ENCODE measurements around the gene C20orf204. TPM values are rescaled to one million over a fixed set of nuclear protein-coding genes. Genes with fewer than 3 reads are reported as not detected.

Gene C20orf204
- 1 to 10 TPM in 1 of 2 donors, under 1 TPM in 1; 1.00 to 1.4 TPM for total RNA-seq

GRCh38 chr20:64035933-64036345 lies at the start of gene C20orf204:
TSS of gene C20orf204 (plus strand) at chr20:64036182. CDS start at chr20:64036324, 142 bp downstream.

DNA sequence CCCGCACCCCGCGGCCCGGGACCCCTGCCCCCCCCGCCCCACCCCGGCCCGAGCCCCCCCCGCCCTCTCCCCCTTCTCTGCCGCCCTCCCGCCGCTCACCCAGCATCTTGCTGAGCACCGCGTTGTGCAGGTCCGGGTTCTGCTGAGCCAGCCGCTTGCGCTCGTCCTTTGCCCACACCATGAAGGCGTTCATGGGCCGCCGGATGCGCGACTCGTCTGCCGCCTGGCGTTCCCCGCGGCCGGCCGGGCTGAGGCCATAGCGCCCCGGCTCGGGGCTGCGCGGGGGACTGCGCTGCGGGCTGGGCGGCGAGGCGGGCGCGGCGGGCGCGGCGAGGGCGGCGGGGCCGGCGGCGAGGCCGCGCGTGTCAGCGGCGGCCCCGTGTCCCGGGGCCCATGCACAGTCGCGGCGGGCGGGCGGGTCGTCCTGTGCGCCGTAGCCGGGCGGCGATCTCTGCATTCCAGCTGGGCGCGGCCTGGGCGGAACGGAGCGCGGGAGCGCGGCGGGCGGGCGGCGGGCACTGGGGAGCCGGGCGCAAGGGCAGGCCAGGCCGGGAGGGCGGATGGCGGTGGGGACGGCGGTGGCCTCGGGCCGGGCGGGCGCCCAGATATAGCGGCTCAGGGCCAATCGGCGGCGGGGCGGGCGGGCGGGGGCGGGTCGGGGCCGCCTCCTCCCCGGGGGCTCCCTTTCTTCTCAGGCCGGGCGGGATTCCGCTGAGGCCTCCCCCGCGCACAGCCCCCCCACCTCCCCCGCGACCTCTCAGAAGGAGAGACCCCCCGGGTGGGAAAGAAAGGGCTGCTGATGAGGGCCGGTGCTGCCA lies 13.3 kb downstream of the C20orf204 start, which contains the start of gene SOX18:
SOX18 (minus strand) TSS at position 580 of the 818 bp plus-strand sequence; CDS start at position 457, 123 bp downstream.

GRCh38 chr20:64062596-64063388 lies 26.8 kb downstream of the C20orf204 start, which contains the start of gene TCEA2:
TSS of gene TCEA2 (plus strand) at chr20:64063198. CDS start at chr20:64063313, 115 bp downstream.

GRCh38 chr20:64079273-64080012 lies 43.5 kb downstream of the C20orf204 start, which contains the start of gene RGS19:
TSS of gene RGS19 (minus strand) at chr20:64079518. CDS start at chr20:64076886, 2,632 bp downstream.

DNA sequence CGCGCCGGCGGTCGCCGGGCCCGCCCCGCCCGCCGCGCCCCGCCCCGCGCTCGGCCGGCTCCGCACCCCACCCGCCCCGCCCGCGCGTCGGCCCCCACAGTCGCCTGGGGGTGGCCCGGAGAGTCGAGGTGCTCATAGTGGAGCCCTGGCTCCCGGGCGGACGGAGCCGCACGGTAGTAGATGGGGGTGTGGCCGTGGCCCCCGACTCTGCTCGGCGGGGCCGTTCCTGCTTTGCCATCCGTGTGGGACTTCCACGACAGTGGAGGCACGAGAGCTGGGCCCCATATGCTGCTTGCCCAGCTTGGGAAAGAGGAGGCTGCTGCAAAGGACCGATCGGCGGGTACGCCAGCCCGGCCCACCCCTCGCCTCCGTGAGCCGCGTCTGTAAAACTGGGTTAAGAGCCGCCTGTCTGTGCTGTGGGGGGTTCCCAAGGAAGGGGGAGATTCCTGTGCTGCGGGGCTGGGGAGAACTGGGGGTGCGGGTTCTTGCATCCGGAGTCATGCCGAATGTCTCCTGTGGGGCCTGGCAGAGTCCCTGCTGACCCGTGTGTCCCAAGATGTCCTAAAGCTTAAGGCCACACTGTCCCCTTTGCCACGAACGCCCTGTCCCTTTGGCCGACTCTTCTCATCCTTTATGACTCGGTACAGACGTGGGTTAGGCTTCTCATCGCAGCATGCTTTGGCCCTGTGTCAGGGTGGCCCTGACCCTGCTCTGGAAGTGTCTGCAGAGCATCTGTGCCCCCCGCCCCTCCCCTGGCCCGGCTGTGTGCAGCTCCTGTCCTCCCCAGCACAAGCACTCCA lies 44.2 kb downstream of the C20orf204 start, which contains the start of gene OPRL1:
OPRL1 (plus strand) TSS at position 70 of the 800 bp plus-strand sequence. CDS start 12,639 bp downstream, outside the sequence.

DNA sequence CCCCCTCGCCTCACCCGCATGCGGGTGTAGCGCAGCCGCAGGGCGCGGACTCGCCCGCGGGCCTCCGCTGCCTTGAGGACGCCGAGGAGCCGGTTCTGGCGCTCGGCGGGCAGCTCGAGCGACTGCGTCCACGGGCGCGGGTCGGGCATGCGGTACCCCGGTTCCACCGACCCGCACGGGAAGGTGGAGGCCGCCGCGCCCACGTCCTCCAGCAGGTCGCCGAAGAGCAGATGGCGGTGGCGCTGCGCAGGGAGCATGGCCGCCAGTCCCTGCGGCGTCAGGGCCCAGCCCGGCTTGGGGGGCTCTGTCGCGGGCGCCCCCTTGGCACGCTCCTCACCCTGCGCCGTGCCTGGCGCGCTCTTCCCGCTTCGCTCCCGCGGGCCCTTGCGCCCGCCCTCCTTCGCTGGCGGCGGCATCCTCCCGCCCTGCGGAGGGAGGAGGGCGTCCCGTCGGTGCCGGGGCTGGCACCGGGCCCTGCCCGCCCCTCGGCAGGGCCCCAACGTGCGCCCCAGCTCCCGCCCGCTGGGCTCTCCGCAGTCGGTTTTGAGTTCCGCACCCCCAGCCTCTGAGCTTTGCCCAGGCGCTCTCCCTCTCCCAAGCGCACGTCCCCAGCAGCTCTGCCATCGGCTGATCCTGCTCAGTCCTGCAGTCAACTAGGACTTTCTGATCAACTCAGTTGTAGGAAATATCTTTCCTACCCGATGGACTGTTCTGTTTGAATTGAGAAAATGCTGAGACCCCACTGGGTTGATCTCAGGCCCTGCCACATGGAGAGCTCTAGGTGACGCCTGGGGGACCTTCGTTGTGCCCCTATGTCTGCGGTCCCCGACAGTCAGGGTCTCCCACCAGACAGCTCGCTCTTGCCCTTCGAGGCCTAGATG lies 48.1 kb downstream of the C20orf204 start, which contains the start of gene LKAAEAR1:
LKAAEAR1 (minus strand) TSS at position 595 of the 881 bp plus-strand sequence; CDS start at position 416, 179 bp downstream.

Small RNAs within 50 kb of the gene (small RNA-seq; reads per million reads assigned to genes)
- gene AL355803.1 (0 reads per million in 2 donors), gene MIR6813 (0.17 to 0.64 reads per million in 2 donors)

Other genes with a start within 250 kb of the C20orf204 start
- under 1 TPM; under 0.01 to 1.00 TPM for gene ZBTB46, start 204.9 kb upstream of the C20orf204 start, total RNA-seq
- not detected for gene ABHD16B, start 174.7 kb upstream of the C20orf204 start, total RNA-seq
- gene TPD52L2, start 170.9 kb upstream of the C20orf204 start, total RNA-seq: 10 to 100 TPM; 47.1 to 53.9 TPM
- gene DNAJC5, start 141.1 kb upstream of the C20orf204 start, total RNA-seq: 10 to 100 TPM; 34.4 to 39.6 TPM
- gene UCKL1, start 79.8 kb upstream of the C20orf204 start, total RNA-seq: 10 to 100 TPM; 25.5 to 36.0 TPM
- 1 to 10 TPM; 7.9 to 9.3 TPM for gene ZNF512B, start 66.3 kb upstream of the C20orf204 start, total RNA-seq
- 1 to 10 TPM in 1 of 2 donors, under 1 TPM in 1; 1.00 to 2.1 TPM for gene SAMD10, start 56.5 kb upstream of the C20orf204 start, total RNA-seq
- 10 to 100 TPM; 47.1 to 51.0 TPM for gene PRPF6, start 55.0 kb upstream of the C20orf204 start, total RNA-seq
- under 1 TPM; 0.33 to 0.34 TPM for gene SOX18, start 13.5 kb downstream of the C20orf204 start, total RNA-seq
- 10 to 100 TPM in 1 of 2 donors, 1 to 10 TPM in 1; 8.0 to 13.1 TPM for gene TCEA2, start 27.0 kb downstream of the C20orf204 start, total RNA-seq
- gene RGS19, start 43.3 kb downstream of the C20orf204 start, total RNA-seq: 10 to 100 TPM in 1 of 2 donors, 1 to 10 TPM in 1; 8.3 to 17.3 TPM
- gene OPRL1, start 43.9 kb downstream of the C20orf204 start, total RNA-seq: under 1 TPM; 0.34 to 0.67 TPM
- not detected for gene LKAAEAR1, start 48.2 kb downstream of the C20orf204 start, total RNA-seq
- gene NPBWR2, start 71.4 kb downstream of the C20orf204 start, total RNA-seq: not detected
- gene MYT1, start 128.3 kb downstream of the C20orf204 start, total RNA-seq: under 1 TPM in 1 of 2 donors, not detected in 1; under 0.01 TPM
- 10 to 100 TPM; 21.6 to 32.0 TPM for gene PCMTD2, start 219.6 kb downstream of the C20orf204 start, total RNA-seq

Measured in melanocyte of skin (primary cell).